NCI-H187 treated with DMSO at 0.1 percent for 48 hours (cell line): ENCODE data around the gene SLC6A17.
A peak's percentile ranks its signal among the peaks of the same experiment; 100 is the strongest.

Experiments
- DNase-seq: peaks from one replicate; lab custom pipeline; 2025; lab: John Stamatoyannopoulos, UW

The SLC6A17 gene

DNA sequence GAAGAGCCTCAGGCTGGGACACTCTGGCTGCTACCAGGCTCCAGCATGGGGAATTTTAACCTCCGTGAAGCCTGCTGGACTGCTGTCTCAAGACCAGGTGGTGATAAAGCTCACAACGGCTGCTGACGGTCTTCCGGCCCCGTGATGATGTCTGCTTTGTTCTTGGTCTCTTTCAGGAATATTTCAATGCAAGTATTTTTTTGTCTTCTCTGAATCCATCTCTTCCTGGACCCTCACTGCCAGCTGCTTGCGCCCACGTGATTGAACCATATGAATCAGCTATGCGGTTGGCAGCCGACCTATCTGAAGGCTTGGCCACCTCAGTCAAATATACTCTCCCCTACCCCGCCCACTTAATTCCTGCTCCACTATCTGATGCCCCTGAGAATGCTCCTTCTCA, 14.6 kb upstream of the SLC6A17 start:
- DNase-seq = no peak

DNA sequence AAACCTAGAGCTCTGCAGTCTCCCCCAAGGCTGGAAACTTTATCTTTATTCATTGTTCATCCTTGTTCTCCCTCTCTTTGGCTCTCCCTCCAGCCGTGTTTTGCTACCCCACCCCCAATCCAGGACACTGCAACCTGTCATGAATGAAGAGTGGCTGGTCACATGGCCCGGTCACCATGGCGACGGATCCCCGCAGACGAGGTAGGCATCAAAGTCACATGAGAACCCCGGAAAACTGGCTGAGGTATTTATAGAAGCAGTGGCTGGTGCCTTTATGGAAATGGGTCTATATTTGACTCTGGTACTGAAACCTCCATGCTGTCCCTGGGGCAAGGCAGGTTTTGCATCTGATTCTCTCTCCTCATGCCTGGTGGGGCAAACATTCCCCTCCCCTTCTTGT, 13.4 kb upstream of the SLC6A17 start:
- peak; percentile 88 for DNase-seq

DNA sequence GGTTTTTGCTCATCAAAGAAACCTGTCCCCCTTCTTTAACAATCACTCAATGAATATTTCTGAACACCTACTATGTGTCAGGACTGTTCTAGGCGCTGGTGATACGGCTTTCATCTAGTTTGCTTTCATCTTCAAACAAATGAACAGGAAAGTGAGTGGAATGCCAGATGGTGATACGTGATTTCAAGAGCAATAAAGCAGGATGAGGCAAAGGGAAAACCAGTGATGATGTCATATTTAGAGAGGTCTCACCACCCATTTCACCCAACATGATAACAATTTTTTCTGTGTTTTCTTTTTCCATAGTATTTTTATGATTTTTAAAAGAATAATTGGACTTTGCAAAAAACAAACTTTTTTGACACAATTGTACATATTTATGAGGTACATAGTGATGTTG, 11.3 kb upstream of the SLC6A17 start:
- no peak for DNase-seq

DNA sequence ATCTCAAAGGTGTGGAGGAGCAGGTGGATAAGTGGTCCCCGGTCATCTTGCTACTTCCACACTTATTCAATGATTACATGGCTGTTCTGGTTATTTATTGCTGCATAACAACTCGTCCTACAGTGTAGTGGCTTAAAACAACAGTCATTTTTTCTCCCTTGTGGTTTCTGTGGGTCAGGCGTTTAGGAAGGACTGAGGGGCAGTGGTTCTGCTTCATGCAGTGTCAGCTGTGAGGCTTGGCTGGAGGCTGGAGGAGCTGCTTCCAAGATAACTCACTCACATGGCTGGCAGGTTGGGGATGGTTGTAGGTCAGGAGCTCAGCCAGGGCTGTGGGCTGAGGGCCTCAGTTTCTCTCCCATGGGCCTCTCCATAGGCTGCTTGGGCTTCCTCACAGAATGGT, 5.9 kb upstream of the SLC6A17 start:
- DNase-seq = no peak

DNA sequence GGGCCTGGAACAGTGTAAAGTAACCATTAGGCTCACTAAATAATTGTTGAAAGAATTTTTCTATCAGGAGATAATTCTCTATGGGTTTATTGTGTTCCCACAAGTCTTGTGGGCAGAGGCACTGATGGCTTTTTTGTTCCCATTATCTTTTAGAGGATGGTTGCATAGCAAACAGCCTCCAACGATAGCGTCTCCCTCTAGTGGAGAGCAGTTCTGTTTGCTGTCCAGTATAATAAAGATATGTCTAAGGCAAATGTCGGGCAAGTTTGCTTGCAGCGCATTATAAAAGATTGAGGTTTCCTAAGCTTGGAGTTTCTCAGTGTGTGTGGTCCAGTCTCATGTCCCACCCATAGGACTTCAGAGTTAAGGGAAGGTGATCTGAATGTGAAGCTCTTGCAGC, 1.3 kb upstream of the SLC6A17 start:
- no peak for DNase-seq

DNA sequence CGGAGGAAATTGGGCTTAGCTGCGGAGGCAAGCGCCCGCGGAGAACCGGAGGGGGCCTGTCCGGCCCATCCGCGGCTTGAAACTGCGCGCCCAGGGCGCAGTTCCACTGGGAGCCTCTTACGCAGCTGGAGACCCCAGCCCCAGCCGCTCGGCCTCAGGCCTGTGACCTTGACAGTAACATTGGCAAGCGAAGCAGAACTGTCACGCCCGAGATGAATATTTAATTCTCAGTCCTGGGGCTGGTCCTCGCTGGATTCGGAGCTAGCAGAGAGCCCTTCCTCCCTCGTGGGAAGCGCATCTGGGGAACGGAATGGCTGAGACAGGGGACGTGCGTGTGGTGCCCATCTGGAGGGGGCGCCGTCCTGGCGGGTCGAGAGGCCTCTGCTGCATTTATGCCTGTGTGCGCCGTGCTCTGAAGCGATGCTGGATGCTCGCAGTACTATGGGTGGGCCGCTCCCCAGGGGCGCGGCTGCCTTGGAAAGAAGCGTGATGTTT, 928 bp downstream of the SLC6A17 start:
- DNase-seq = no peak

DNA sequence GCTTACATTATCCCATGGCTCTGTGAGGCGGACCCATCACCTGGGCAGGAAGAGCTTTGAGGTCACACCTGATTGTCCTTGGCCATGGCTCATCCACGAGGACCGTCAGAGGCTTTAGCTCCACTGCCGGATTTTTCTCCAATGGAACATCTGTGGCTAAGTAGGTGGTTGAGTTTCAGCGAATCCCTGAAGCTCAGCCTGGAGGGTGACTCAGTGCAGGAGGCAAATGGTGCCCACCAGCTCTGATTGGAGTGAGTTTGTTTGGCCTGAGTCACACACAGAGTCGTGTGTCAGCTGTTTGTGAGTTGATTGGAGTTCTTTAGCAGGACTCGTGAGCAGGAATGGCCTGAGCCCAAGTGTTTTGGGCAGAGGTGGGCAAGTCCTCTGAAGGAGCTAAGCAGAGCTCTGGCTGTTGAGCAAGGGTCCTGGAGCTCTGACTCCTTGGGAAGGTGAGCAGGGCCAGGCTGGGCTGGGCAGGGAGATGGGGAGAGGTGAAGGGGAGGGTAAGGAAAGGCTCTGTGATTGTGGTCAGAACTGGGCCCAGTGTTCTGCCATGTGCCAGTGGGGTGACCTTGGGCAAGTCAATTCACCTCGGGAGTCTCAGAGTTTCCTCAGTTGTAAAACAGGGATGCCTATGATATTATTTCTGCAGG, 2.0 kb downstream of the SLC6A17 start:
- no peak for DNase-seq

DNA sequence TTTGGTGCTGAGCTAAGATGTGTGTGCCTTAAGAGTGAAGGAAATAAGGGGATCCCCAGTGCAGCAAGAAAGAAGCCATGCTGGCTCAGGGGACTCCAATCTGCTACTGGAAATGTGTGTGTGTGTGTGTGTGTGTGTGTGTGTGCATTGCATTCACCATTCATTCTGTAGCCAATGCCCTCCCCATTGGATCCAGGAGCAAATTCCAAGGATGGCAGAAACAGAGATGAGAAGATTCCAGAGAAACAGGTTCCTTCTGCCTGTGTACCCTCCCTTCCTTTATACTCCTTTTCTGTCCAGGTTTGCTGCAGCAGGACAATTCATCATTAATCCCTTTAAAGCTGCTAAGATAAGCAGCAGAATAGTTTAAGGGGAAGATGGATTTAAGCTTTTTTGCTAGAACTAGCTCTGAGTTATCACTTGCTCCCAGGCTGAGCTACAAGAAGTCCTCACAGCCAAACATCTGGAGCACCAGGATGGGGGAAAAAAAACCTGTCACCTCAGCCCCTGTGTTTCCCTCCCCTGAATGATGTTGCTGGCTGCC, 3.2 kb downstream of the SLC6A17 start:
- DNase-seq = no peak

DNA sequence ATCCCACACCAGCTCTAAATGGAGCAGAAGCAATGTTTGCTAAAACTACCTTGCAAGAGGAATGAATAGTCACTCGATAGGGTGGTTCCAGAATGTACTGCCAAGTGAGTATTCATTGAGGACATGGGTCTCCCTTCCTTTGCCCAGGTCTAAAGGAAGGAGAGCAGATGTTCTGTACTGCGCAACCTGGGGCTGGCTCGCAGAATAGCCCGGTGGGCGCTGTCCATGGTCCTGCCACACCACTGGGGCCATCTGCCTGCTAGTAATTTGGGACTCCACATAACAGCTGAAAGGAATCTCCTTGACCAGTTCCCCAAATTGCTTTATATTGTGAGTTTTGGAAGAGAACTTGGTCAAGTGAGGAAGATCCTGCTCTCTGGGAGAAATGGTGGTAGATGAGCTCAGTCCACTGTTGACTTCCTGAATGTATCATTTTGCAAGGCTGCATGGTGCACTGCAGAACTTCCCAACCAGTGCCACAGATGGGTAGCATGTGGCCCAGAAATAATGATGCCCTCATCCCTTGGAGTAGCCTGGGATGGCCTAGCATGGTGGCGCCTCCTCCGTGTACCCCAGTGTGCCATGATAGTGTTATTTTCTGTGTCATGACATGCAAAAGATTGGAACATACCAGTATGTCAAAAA, 5.7 kb downstream of the SLC6A17 start:
- DNase-seq = no peak

DNA sequence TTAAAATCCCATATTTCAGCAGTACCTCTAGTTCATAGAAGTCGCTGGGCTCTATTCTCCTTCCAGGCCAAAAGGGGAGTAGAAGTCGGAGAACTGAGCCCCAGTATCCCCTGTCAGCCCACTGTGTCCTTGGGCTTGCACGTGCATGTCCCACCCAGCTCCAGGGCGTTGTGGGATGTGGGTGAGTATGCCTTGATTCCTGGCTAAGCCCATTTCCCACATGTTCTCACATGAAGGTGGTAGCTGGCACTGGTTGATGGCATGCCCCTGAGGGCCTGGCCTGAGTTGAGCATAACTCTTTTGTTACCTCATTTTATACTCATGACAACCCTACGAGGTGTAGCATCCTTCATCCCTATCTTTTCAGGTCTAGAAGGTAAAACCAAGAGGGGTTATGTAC, 8.0 kb downstream of the SLC6A17 start:
- no peak for DNase-seq

DNA sequence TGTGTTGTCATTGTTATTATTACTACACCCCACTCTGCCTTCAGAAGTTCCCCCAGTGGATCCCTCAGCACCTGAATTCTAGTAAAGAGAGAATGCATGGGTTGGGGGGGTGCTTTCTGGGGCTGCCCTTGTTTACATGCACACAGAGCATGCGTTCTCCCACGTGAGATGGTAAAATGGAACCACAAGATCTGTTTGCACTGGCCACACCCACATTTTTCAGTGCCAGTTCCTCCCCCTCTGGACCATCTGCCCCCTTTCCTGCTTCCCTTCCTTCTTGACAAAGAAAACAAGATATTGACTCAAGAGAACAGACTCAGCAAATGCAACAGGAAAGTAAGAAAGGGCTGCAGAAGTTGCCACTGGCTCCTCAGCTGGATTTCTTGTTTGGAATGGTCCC, 8.9 kb downstream of the SLC6A17 start:
- no peak for DNase-seq

DNA sequence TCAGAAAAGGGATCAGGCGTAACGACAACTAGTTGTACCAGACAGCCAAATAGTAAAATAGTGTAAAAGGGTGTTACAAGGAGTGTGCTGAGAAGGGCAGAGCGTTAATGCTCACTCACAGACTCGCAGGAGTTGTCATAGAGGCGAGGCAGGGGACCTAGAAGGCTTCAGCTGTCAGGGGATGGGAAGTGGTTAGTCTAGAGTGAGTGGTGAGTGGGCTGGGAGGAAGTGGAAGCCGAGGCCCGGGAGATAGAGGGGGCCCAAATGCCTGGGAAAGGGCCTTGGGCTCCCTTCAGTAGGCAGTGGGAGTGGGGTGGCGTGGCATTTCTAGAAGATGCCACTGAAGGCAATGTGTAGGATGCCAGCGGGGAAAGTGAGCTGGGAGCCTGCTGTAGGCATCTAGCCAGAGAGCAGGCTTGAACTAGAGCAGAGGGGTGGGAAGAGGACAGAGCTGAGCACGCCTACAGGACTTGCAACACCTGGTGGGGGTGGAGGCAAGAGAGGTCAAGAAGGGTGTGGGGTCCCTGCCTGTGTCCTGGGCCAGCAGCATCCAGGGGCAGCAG, 10.3 kb downstream of the SLC6A17 start:
- DNase-seq = no peak

DNA sequence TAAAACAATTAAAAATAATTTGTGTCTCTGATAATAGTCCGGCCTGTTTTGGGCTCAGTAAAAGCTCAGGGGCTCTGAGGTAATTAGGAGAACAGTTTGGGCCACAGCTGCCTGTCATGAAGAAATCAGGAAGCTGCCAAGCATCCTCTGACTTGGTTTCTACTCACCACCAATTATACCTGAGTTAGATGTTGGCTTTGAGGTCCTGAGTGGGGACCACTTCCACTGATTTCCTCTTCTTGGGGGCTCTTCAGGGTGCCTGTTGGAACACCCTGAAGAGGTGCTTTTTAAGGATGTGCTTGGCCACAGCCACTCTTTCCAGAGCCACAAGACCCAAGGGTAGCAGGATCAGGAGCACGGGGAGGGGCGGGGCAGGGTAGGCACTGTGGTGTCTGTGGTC, 10.9 kb downstream of the SLC6A17 start:
- DNase-seq = no peak

DNA sequence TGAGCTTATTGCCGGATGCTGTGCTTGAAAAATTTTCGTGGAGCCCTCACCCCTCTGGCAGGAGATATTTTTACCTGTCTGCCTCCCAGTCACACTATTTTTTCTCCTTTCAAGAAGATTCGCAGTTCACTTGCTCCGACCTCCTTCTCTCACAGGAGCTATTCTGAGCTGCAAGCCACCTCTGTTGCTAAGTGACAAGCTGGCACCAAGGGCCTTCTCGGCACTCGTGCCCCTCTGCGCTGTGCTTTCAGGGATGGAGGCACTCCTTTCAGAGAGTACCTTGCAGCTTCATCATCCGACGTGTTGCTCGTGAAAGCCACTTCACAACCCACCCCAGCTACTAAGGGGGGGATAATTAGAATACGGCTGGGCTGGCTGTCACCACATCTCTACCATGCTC, 11.6 kb downstream of the SLC6A17 start:
- DNase-seq = no peak

DNA sequence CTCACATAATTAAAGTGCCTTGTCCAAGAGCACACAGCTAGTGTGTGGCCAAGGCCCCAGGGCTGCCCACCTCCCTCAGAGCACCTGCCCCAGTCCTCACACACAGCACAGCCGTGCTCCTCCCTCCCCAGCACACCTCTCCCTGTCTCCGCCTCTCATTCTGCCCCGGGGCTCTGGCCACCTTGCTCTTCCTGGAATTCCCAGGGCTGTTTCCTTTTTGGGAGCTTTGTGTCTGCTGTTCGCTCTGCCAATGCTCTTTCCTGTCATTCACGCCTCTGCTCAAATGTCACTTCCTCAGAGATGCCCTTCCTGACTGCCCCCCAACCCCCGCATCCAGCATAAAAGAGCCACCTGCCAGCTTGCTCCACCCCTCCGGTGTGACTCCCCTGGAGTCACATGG, 13.3 kb downstream of the SLC6A17 start:
- DNase-seq = no peak

DNA sequence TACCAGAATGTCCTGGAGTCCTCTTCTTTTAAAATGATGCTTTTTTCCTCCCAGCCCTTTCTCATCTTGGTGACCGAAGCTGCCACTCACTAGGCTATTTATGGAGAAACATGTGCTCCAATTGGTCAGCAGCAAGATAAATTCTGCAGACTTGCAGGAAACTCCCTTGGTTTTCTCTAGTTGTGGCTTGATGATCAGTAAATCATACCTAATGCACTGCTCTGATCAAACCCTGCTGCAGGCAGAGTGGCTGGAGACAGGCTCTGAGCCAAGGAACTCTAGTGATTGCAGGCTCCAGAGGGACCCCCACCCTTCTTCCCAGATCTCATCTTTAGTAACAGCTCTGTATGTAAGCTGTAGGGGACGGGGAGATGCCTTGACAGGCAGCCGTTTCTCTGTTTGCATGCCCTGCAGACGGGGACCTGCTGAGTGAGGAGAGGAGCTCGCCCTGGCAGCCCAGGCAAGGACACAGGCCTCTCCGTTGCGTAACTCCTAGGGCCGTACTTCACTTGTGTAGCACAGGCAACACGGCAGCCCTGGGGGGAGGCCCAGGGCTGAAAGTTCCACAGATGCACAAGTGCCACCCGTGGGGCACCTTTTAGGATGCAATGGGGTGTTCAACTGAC, 14.5 kb downstream of the SLC6A17 start:
- no peak for DNase-seq

DNA sequence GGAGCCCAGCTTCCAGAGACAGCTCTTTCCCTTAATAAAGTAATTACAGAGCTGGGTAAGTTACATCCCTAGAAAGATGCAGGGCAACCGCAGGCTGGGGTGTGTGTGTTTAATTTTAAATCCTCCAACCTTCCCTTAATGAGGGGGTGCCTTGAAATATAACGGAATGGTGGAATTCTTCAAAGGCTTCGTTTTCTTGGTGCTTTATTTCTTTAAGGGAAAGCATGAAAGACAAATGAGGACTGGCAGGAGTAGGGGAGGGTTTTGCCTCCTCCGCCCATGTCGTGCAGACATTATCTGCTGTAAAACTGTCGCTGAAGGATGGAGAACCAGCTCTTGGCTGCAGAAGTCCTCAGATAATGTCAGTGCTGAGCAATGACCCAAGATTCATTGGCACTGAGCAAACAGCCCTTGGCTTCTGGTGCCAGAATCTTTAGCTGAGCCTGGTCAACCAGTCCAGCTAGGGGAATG, 15.5 kb downstream of the SLC6A17 start:
- no peak for DNase-seq

DNA sequence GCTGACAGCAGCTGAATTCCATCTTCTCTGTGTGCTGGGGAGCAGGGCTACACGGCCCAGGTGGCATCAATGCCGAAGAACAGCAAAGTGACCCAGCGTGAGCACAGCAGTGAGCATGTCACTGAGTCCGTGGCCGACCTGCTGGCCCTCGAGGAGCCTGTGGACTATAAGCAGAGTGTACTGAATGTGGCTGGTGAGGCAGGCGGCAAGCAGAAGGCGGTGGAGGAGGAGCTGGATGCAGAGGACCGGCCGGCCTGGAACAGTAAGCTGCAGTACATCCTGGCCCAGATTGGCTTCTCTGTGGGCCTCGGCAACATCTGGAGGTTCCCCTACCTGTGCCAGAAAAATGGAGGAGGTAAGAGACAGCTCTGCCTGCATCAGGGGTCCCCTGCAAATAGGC, 16.6 kb downstream of the SLC6A17 start:
- no peak for DNase-seq

DNA sequence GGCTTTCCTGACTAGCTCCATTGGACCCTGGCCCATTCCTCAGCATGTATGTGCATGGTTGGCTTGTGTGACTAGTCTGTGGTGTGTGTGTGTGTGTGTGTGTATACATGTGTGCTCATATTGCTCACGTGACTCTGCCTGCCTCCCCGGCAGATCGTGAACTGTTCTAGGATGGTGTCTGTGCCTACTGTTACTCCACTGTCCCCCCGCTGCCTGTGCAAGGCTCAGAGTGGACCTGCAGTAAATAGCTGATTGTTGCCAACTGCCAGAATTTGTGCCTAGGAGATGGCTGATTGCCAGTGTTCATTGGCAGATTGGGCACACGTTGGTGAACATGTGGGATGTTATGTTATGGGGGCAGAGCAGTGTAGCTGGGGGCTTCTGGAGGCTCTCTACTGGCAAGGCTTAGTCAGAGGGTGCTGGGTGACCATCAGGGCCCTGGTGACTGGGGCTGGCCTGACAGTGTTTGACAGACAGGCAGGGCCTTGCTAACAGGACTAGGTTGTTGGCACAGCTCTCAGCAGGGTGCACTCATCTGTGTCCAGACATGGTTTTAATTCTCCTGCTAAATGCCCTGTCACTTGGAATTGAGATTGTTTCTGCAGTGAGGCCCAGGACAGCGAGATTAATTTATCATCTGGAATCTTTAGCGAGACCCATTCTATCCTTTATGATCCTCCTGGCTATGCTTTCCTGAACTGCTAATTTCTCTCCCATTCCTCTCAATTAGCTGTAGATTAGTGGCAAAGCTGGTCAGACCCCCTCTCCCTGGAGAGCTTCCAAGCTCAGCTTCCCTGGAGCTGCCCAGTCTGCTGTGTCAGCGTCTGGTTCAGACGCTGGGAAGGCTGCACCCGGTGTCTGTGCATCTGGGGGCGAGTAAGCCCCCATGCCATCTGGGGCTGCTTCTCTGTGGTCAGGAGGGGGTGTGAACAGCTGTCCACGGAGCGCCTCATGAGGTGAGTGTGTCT, 20.8 kb downstream of the SLC6A17 start:
- DNase-seq = no peak

DNA sequence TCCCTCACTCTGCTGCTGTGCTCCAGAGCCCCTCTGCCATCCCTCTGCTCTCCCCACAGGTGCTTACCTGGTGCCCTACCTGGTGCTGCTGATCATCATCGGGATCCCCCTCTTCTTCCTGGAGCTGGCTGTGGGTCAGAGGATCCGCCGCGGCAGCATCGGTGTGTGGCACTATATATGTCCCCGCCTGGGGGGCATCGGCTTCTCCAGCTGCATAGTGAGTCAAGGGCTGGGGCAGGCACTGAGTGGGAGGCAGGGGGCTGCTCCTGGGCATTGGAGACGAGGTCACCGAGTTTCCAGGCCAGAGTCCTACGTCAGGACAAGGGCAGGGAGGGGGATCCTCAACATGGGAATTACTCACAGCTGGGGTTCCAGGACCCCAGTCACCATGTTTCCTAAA, 21.7 kb downstream of the SLC6A17 start:
- DNase-seq = no peak

DNA sequence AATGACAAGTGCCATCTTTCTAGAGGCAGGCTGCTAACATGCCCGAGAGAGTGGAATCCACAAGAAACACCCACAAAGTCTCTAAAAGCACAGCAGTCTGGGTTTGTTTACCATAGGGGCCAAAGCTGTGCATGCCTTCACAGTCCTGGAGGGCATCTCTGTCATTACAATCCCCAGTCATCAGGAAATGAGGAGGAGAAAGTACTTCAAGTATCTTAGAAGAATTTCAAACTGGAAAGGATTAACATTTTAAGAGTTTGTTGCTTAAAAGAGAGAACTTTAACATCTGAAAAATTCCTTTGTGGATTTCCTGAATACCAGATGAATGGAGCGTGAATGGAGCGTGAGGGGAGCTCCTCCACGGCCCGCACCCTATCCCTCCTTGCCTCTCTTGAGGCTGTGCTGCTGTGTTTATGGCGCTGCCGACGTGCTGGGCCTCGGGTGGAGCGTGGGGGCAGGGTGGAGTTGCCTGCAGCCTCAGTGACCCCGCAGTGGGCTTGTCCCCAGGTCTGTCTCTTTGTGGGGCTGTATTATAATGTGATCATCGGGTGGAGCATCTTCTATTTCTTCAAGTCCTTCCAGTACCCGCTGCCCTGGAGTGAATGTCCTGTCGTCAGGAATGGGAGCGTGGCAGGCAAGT, 23.3 kb downstream of the SLC6A17 start:
- DNase-seq = no peak
